HG03103 (cell line): ENCODE data around the gene IGF1R.

Source experiments
- ATAC-seq: cut with Tn5 transposase; IDR thresholded peaks from one replicate; pipeline ENCODE4 v1.9.1; 2021; ENCODE audit warnings: low read depth; ENCODE audit not compliant: unreplicated experiment

IGF1R gene

GRCh38 chr15:98668566-98669308, 20.4 kb downstream of the IGF1R start:
- no peak for ATAC-seq

- ATAC-seq: no peak
Observed at GRCh38 chr15:98669638-98670037, 21.3 kb downstream of the IGF1R start.

- ATAC-seq: no peak
Observed at GRCh38 chr15:98671060-98672008, 23.0 kb downstream of the IGF1R start.

- ATAC-seq: no peak
Observed at GRCh38 chr15:98673133-98673532, 24.8 kb downstream of the IGF1R start.

- ATAC-seq: no peak
Observed at GRCh38 chr15:98674336-98674735, 26.0 kb downstream of the IGF1R start.

- no peak for ATAC-seq
Observed at GRCh38 chr15:98676586-98677270, 28.4 kb downstream of the IGF1R start.

- no peak for ATAC-seq
Observed at GRCh38 chr15:98677345-98678059, 29.2 kb downstream of the IGF1R start.

- ATAC-seq: no peak
Observed at GRCh38 chr15:98678484-98678883, 30.1 kb downstream of the IGF1R start.

GRCh38 chr15:98681061-98681460, 32.7 kb downstream of the IGF1R start:
- no peak for ATAC-seq

GRCh38 chr15:98682992-98683701, 34.8 kb downstream of the IGF1R start:
- ATAC-seq: no peak

- ATAC-seq: no peak
Observed at GRCh38 chr15:98683831-98684230, 35.5 kb downstream of the IGF1R start.

- no peak for ATAC-seq
Observed at GRCh38 chr15:98684436-98684835, 36.1 kb downstream of the IGF1R start.

GRCh38 chr15:98684995-98685525, 36.7 kb downstream of the IGF1R start:
- ATAC-seq: no peak

- no peak for ATAC-seq
Observed at GRCh38 chr15:98686983-98687382, 38.6 kb downstream of the IGF1R start.

- no peak for ATAC-seq
Observed at GRCh38 chr15:98689431-98689861, 41.1 kb downstream of the IGF1R start.

GRCh38 chr15:98690272-98690950, 42.1 kb downstream of the IGF1R start:
- no peak for ATAC-seq

GRCh38 chr15:98692213-98692612, 43.9 kb downstream of the IGF1R start:
- no peak for ATAC-seq

- ATAC-seq: no peak
Observed at GRCh38 chr15:98694161-98694560, 45.8 kb downstream of the IGF1R start.

- ATAC-seq: no peak
Observed at GRCh38 chr15:98698792-98699191, 50.5 kb downstream of the IGF1R start.
